ENCODE measurements around the gene MMP2. TPM values are rescaled to one million over a fixed set of nuclear protein-coding genes. Genes with fewer than 3 reads are reported as not detected.
A peak's percentile ranks its signal among the peaks of the same experiment; 100 is the strongest.

MMP2 gene
- total and polyA plus RNA-seq, 2 of the 13 experiments (the other 11 are each of a cell fraction or from before 2014, with no cell fraction given) = 0.31 to 1.3 TPM

DNA sequence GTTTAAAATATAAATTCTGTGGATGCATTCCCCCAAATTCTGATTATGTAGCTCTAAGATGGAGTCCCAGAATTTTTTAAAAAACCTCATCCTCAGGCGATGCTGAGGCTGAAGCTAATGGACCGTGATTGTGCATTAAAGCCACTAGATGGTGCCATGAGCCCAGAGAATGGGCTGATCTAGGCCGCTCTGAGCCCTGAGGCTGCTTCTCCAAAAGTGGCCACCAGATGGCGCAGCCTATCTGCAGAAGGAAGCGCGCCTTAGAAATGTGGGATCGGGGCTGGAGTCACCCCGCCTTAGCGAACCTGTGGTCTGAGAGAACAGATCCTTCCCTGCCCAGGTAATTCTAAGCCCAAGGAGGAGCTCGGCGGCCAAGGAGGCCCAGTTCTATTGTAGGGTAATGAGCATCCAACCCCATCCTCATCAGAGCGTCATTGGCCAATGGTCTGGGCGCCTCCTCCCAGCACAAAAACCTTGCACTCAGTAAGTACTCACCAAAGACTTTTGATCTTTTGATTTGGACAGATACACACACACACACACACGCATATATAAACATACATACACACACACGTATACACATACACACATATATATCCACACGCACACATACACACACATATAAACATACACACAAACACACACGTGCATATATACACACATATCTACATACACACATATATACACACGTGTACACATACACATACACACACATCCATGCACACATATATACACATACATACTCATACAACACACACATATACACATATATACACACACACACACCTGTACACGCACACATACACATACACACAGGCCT lies 13.7 kb upstream of the MMP2 start (continued):
- TF ChIP-seq HOXA3 (CRISPR knock-in tag; IDR thresholded peaks at IDR 0.05) (peak; percentile 56; the same call in 1 of the 2 replicates), SRY (CRISPR knock-in tag; IDR thresholded peaks at IDR 0.05) (no peak), ZNF781 (CRISPR knock-in tag; IDR thresholded peaks at IDR 0.05; ENCODE audit: borderline replicate concordance, not compliant biosample characterization) (no peak), MTF1 (CRISPR knock-in tag; IDR thresholded peaks at IDR 0.05) (no peak), DR1 (CRISPR knock-in tag; IDR thresholded peaks at IDR 0.05) (no peak), ZNF138 (CRISPR knock-in tag; IDR thresholded peaks at IDR 0.05; ENCODE audit: low read depth) (no peak), ZNF460 (CRISPR knock-in tag; IDR thresholded peaks at IDR 0.05; ENCODE audit: borderline replicate concordance) (no peak), ZNF33A (CRISPR knock-in tag; IDR thresholded peaks at IDR 0.05; ENCODE audit: borderline replicate concordance) (no peak), ELF4 (CRISPR knock-in tag; IDR thresholded peaks at IDR 0.05; ENCODE audit: borderline replicate concordance) (no peak), ZNF256 (CRISPR knock-in tag; conservative IDR thresholded peaks at IDR 0.05) (no peak), SMAD9 (CRISPR knock-in tag; IDR thresholded peaks at IDR 0.05) (no peak), RELA (CRISPR knock-in tag; IDR thresholded peaks at IDR 0.05) (0 out of 2 replicates have a peak, but pooled peaks have one; percentile 51), ZNF577 (CRISPR knock-in tag; IDR thresholded peaks at IDR 0.05; ENCODE audit: borderline replicate concordance, low read depth) (no peak), ZNF264 (CRISPR knock-in tag; IDR thresholded peaks at IDR 0.05) (no peak), MATR3 (CRISPR knock-in tag; IDR thresholded peaks at IDR 0.05) (no peak), HOXD1 (CRISPR knock-in tag; IDR thresholded peaks at IDR 0.05) (no peak), NFYC (CRISPR knock-in tag; IDR thresholded peaks at IDR 0.05) (no peak)
- TF ChIP-seq, protein P1, sequence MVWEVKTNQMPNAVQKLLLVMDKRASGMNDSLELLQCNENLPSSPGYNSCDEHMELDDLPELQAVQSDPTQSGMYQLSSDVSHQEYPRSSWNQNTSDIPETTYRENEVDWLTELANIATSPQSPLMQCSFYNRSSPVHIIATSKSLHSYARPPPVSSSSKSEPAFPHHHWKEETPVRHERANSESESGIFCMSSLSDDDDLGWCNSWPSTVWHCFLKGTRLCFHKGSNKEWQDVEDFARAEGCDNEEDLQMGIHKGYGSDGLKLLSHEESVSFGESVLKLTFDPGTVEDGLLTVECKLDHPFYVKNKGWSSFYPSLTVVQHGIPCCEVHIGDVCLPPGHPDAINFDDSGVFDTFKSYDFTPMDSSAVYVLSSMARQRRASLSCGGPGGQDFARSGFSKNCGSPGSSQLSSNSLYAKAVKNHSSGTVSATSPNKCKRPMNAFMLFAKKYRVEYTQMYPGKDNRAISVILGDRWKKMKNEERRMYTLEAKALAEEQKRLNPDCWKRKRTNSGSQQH (CRISPR knock-in tag; IDR thresholded peaks at IDR 0.05; ENCODE audit: low read depth) = no peak
- TF ChIP-seq, protein P2, sequence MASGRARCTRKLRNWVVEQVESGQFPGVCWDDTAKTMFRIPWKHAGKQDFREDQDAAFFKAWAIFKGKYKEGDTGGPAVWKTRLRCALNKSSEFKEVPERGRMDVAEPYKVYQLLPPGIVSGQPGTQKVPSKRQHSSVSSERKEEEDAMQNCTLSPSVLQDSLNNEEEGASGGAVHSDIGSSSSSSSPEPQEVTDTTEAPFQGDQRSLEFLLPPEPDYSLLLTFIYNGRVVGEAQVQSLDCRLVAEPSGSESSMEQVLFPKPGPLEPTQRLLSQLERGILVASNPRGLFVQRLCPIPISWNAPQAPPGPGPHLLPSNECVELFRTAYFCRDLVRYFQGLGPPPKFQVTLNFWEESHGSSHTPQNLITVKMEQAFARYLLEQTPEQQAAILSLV (CRISPR knock-in tag; IDR thresholded peaks at IDR 0.05; ENCODE audit: borderline replicate concordance) = no peak
- TF ChIP-seq, protein P3, sequence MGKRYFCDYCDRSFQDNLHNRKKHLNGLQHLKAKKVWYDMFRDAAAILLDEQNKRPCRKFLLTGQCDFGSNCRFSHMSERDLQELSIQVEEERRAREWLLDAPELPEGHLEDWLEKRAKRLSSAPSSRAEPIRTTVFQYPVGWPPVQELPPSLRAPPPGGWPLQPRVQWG (CRISPR knock-in tag; IDR thresholded peaks at IDR 0.05; ENCODE audit: borderline replicate concordance, low read depth) = no peak
- TF ChIP-seq, protein P4, sequence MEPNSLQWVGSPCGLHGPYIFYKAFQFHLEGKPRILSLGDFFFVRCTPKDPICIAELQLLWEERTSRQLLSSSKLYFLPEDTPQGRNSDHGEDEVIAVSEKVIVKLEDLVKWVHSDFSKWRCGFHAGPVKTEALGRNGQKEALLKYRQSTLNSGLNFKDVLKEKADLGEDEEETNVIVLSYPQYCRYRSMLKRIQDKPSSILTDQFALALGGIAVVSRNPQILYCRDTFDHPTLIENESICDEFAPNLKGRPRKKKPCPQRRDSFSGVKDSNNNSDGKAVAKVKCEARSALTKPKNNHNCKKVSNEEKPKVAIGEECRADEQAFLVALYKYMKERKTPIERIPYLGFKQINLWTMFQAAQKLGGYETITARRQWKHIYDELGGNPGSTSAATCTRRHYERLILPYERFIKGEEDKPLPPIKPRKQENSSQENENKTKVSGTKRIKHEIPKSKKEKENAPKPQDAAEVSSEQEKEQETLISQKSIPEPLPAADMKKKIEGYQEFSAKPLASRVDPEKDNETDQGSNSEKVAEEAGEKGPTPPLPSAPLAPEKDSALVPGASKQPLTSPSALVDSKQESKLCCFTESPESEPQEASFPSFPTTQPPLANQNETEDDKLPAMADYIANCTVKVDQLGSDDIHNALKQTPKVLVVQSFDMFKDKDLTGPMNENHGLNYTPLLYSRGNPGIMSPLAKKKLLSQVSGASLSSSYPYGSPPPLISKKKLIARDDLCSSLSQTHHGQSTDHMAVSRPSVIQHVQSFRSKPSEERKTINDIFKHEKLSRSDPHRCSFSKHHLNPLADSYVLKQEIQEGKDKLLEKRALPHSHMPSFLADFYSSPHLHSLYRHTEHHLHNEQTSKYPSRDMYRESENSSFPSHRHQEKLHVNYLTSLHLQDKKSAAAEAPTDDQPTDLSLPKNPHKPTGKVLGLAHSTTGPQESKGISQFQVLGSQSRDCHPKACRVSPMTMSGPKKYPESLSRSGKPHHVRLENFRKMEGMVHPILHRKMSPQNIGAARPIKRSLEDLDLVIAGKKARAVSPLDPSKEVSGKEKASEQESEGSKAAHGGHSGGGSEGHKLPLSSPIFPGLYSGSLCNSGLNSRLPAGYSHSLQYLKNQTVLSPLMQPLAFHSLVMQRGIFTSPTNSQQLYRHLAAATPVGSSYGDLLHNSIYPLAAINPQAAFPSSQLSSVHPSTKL (CRISPR knock-in tag; IDR thresholded peaks at IDR 0.05) = peak; percentile 71
- TF ChIP-seq, protein P5, sequence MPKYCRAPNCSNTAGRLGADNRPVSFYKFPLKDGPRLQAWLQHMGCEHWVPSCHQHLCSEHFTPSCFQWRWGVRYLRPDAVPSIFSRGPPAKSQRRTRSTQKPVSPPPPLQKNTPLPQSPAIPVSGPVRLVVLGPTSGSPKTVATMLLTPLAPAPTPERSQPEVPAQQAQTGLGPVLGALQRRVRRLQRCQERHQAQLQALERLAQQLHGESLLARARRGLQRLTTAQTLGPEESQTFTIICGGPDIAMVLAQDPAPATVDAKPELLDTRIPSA (CRISPR knock-in tag; IDR thresholded peaks at IDR 0.05; ENCODE audit: borderline replicate concordance) = no peak

Data from HepG2 (cell line).